Endometrium (tissue), 2 donors: ENCODE data around the gene PLA2G7.
A peak's percentile ranks its signal among the peaks of the same experiment; 100 is the strongest.

ENCODE experiments used
- FAIRE-seq: peaks from 2 replicates; lab custom pipeline; 2012; peaks lifted over from hg19 to GRCh38; lab: Jason Lieb, UNC
- donor health status: control.
- donor health status: control.

PLA2G7 gene

DNA sequence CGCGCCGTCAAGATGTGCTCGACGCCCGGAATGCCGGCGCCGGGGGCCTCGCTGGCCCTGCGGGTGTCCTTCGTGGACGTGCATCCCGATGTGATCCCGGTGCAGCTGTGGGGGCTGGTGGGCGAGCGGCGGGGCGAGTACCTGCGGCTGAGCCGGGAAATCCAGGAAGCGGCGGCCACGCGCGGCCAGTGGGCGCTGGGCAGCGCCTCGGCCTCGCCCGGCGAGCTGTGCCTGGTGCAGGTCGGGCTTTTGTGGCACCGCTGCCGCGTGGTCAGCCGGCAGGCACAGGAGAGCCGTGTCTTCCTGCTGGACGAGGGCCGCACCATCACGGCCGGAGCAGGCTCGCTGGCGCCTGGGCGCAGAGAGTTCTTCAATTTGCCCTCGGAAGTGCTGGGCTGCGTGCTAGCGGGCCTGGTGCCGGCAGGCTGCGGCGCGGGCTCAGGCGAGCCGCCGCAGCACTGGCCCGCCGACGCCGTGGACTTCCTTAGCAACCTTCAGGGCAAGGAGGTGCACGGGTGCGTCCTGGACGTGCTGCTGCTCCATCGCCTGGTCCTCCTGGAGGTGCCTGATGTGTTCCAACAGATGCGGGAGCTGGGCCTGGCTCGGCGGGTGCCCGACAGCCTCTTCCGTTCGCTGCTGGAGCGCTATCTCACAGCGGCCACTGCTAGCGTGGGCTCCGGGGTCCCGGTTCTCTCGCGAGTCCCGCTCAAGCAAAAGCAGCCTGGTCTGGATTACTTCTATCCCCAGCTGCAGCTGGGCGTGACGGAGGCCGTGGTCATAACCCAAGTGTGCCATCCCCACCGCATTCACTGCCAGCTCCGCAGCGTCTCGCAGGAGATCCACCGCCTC, 46.8 kb downstream of the PLA2G7 start:
- FAIRE-seq: no peak

DNA sequence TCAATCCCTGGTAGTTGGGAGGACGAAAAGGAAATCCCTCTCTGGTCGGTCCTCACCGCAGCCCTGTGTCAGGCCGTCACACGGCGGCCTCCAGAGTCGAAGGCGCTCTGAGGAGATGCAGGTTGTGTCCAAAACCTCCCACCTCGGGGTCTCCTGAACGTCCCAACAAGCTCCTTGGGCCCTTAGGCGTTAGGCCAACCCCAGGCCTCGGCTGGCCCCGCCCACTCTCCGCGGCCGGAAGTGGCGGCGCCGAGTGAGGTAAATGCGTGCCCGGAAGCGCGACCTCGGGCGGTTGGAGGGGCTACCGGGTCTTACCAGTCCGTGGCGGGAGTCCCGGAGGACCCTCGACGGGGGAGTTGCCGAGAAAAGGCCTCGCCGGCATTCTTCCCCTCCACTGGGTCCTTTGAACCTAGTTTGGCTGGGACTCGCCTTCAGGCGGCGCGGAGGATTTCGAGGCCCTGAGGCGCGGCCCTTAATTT, 47.5 kb downstream of the PLA2G7 start, which contains the start of gene TDRD6:
Gene TDRD6, plus strand, starts transcription at position 267 of the 479 bp plus-strand sequence. CDS start 244 bp downstream, outside the sequence.
- FAIRE-seq: no peak

DNA sequence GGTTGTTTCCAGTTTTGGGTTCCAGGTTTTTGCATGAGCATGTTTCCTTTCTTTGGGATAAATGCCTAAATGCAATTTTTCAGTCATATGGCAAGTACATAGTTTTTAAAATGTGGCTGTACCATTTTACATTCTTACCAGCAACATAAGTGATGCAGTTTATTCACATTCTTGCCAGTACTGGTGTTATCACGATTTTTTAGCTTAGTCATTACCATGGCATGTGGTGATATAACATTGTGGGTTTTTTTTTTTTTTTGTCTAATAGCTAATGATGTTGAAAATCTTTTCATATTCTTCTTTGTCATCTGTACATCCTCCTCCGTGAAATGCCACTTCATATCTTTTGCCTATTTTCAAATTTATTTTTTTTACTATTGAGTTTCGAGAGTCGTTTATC, 50.4 kb downstream of the PLA2G7 start:
- FAIRE-seq: no peak

DNA sequence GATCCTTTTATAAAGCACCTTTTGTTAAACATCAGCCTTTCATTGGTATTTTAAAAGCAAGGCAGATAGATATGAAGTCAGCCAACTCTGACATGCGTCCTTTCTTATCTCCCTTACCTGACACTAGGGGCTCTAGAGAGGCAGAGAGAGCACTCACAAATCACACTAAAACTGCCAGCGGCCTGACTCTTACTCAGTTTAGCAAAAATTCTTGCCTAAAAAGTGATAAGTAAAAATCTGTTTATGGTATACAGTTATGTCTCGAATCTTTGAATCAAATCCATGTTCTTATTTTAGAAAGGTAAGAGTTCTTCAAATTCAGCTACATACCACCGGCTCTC, 57.9 kb downstream of the PLA2G7 start:
- FAIRE-seq: no peak

DNA sequence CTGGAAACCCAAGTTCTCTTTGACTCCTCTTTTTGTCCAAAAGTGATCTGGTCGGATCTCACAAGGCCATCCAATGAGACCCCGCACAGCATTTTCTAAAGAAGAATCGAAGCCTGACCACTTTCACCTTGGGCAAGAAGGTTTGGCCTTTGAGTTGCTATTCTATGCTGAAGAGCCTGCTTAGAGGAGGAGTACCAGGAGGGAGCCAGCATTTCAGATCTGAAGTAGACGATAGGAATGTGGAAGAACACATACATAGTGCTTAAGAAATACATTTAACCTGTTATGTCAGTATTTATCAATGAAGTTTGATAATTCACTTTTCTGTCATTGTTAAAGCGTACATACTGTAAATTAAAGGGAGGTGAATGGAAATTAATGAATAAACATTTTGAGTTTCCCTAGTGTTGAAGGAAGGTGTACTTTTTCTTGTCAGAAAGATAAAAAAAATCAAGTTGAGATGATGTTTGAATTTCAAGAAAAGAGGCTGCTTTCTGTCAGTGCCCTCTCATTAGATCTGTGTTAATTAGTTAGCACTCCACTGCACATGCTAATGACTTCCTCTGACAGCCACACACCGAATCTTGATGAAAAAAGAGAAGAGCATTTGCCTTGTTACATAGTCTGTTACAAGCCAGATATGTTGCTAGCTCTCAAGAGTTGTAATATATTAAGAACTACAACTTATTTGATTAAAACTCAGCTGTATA, 58.4 kb downstream of the PLA2G7 start:
- FAIRE-seq: no peak

DNA sequence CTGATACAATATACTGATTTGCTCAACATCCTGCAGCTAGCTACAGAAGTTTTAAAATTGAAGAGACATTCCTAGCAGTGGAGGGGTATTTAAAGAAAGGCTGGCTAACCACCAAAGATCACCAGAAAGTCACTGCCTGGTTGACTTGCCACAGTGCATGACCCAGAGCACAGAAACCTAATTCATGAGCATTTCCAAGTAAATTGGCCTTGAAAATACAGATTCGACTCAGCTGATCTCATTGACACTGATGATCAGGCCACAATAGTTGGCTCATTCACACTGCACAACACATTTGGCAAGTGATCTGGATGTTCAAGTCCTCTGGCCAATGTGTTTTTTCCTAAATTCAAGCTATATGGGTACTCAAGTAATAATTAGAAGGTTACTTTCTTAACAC, 60.8 kb downstream of the PLA2G7 start:
- FAIRE-seq: no peak

DNA sequence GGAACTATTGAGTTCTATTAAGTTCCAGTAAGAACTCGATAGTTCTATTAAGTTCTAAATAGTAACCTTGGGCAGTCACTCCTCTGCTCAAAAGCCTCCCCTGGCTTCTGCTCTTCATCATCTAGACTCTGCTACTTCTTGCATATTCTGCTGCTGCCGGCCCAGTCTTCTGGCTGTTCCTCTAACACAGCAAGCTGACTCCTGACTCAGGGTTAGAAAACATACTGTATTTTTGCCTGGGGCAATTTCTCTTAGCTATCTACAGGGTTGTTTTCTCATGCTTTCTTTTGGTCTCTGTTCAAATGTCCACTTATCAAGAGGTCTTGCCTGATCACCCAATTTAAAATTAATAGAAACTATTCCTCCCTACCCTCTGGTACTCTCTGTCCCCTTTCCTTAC, 67.8 kb downstream of the PLA2G7 start:
- FAIRE-seq: no peak

DNA sequence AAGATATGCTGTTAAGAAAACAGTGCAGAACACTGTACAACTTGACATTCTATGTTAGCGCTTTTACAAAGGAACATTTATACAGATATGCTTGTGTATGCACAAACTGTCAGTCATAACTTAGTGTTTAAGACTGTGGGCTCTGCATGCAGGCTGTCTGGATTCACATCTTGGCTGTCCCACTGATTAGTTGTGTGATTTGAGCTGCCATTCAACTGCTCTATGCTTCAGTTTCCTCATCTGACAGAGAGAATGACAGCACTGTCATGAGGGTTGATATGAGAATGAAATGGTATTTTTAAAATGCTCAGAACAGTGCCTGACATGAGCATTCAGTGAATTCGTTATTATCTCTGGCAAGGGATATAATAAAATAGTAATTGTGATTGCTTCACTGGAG, 73.7 kb downstream of the PLA2G7 start:
- FAIRE-seq: no peak

DNA sequence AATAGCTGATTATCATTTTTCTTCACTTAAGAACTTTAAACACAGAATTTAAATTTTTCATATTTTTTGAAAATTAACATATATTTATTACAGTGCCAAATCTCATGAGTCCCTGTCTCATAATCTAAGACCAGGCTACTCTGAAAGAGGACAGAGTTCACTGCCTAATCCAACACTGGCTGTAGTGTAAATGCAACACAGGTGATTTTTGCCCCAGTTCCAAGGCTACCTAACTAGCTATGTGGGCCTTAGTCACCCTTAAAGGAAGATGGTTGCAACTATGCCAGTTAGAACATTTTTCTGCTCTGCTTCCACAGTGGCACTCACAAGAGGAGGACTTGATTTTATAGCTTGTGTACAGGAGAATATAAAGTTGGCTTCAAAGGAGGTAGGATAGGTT, 77.5 kb downstream of the PLA2G7 start:
- FAIRE-seq: peak; percentile 26

DNA sequence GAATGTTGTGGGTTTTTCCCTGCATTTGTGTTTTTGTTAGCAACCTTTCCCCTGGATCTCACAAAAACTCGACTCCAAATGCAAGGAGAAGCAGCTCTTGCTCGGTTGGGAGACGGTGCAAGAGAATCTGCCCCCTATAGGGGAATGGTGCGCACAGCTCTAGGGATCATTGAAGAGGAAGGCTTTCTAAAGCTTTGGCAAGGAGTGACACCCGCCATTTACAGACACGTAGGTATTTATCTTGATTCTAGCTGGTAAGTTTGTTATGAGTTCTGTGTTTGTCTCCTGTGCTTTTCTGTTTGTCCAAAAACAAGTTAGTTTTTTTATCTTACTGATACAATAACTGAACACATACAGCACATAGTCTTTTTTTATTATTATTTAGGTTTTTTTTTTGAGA, 79.4 kb downstream of the PLA2G7 start:
- no peak for FAIRE-seq
